RWPE2 (cell line): ENCODE data around the gene FGF19.

Experiments
- ATAC-seq: fragments of 200-7000 bp; cut with Tn5 transposase; 3 replicates; pipeline ENCODE4 v1.9.1; 2021; ENCODE audit warnings: low read depth
- DNase-seq: peaks from one replicate; pipeline ENCODE4 v3.0.0-alpha.2; 2020; ENCODE audit warnings: low spot score
- H3K27ac ChIP-seq: fragments of 450-650 bp; 2 replicates; pipeline ENCODE4 v1.5.1; 2017; ENCODE audit warnings: mild to moderate bottlenecking; ENCODE audit not compliant: poor library complexity, severe bottlenecking
- H3K27me3 ChIP-seq: fragments of 250-450 bp; sonication (Bioruptor Pico); 2 replicates; pipeline ENCODE4 v1.5.1; 2021; ENCODE audit warnings: mild to moderate bottlenecking, moderate library complexity; ENCODE audit not compliant: insufficient read depth, poor library complexity, severe bottlenecking
- H3K36me3 ChIP-seq: fragments of 250-450 bp; sonication (Bioruptor Pico); 2 replicates; pipeline ENCODE4 v1.5.1; 2020; ENCODE audit warnings: low read depth, mild to moderate bottlenecking, moderate library complexity
- H3K4me1 ChIP-seq: fragments of 250-450 bp; sonication (Bioruptor Pico); 2 replicates; pipeline ENCODE4 v1.5.1; 2021; ENCODE audit warnings: mild to moderate bottlenecking, moderate library complexity; ENCODE audit not compliant: insufficient read depth, poor library complexity, severe bottlenecking
- H3K4me3 ChIP-seq: fragments of 250-450 bp; sonication (Bioruptor Pico); 2 replicates; pipeline ENCODE4 v1.5.1; 2021; ENCODE audit warnings: mild to moderate bottlenecking, moderate library complexity; ENCODE audit not compliant: severe bottlenecking
- H3K9me3 ChIP-seq: fragments of 250-450 bp; sonication (Bioruptor Pico); 2 replicates; pipeline ENCODE4 v1.5.1; 2021; ENCODE audit warnings: mild to moderate bottlenecking, moderate library complexity; ENCODE audit not compliant: severe bottlenecking
- CTCF ChIP-seq: fragments of 450-650 bp; IDR thresholded peaks from one replicate; pipeline ENCODE4 v1.5.1; 2017; ENCODE audit warnings: mild to moderate bottlenecking, moderate library complexity; ENCODE audit not compliant: poor library complexity, severe bottlenecking

FGF19 gene

GRCh38 chr11:69667619-69668604, 35.9 kb downstream of the FGF19 start:
- H3K27me3 ChIP-seq, result no peaks in the 10 kb centered on the region
- no peak for TF ChIP-seq CTCF
- H3K36me3 ChIP-seq, result peaks cover 36% of the 10 kb centered on the region
- DNase-seq (no peak), ATAC-seq (no peak)
- H3K27ac ChIP-seq, result no peak overlapping the region
- no peak overlapping the region for H3K4me3 ChIP-seq
- no peaks in the 10 kb centered on the region for H3K4me1 ChIP-seq
- no peaks in the 10 kb centered on the region for H3K9me3 ChIP-seq

DNA sequence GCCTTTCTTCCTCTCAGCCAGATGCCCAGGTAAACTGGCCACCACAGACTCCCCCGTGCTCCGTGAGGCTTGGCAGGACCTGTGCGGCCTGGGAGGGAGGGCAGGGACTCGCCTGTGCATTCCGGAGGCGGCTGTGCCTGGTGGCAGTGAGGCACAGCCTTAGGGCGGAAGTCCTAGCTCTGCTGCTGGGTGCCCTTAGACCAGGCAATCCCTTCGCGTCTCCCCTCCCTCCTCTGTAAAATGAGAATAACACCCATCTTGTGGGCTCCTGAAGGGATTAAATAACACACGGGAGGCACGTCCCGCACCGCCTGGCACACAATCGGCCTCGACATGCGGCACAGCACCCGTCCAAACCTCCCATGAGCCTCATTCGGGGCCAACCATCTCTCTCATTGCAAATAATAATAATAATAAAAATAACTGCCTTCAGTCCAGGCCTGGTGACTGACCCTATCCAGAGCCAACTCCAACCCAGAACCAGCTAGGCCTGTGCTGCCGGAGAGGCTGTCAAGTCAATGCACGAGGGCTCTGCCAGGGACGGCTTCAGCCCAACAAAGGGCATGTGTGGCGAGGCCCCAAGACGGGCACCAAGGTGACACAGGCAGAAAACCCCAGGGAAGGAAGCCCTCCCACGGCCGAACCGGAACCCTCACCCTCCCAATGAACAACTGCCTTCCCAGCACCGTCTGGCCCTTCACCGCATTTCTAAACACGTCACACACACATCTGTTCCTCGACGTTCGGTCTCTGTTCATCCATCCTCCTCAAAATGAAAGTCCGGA, 36.9 kb downstream of the FGF19 start:
- Histone ChIP-seq H3K4me3 (no peak overlapping the region), H3K4me1 (no peaks in the 10 kb centered on the region), H3K27ac (no peak overlapping the region), H3K27me3 (no peaks in the 10 kb centered on the region), H3K36me3 (peaks cover 26% of the 10 kb centered on the region), H3K9me3 (no peaks in the 10 kb centered on the region)
- ATAC-seq (no peak), DNase-seq (no peak)
- TF ChIP-seq CTCF, result no peak

GRCh38 chr11:69666261-69666660, 37.6 kb downstream of the FGF19 start:
- H3K27me3 ChIP-seq, result no peaks in the 10 kb centered on the region
- no peak overlapping the region for H3K27ac ChIP-seq
- no peak for ATAC-seq
- no peaks in the 10 kb centered on the region for H3K9me3 ChIP-seq
- peaks cover 19% of the 10 kb centered on the region for H3K36me3 ChIP-seq
- DNase-seq, result no peak
- no peak for TF ChIP-seq CTCF
- no peak overlapping the region for H3K4me3 ChIP-seq
- H3K4me1 ChIP-seq, result no peaks in the 10 kb centered on the region

- Histone ChIP-seq H3K36me3 (peaks cover 13% of the 10 kb centered on the region), H3K4me1 (no peaks in the 10 kb centered on the region), H3K27ac (no peak overlapping the region), H3K4me3 (no peak overlapping the region), H3K9me3 (no peaks in the 10 kb centered on the region), H3K27me3 (no peaks in the 10 kb centered on the region)
- DNase-seq (no peak), ATAC-seq (no peak)
- TF ChIP-seq CTCF, result no peak
Observed at GRCh38 chr11:69665669-69666068, 38.2 kb downstream of the FGF19 start.
